A673 (cell line): ENCODE results near the gene FAM131B.

Experiments used
- EZH2 ChIP-seq: fragments of 200-600 bp; sonication (generic); IDR thresholded peaks from 2 replicates; pipeline ENCODE4 v1.6.1; 2017; ENCODE audit warnings: borderline replicate concordance, low read depth, mild to moderate bottlenecking, mixed read lengths, antibody characterized with exemption, low read length; ENCODE audit not compliant: poor library complexity, severe bottlenecking
- TF ChIP-seq, protein P1 (sequence below): fragments of 300-800, 200-600 bp; sonication (generic); conservative IDR thresholded peaks from 2 replicates; pipeline ENCODE4 v1.5.1; 2017; ENCODE audit warnings: low read depth, mild to moderate bottlenecking, antibody characterized with exemption, low read length, moderate library complexity, mixed read lengths

DNA sequence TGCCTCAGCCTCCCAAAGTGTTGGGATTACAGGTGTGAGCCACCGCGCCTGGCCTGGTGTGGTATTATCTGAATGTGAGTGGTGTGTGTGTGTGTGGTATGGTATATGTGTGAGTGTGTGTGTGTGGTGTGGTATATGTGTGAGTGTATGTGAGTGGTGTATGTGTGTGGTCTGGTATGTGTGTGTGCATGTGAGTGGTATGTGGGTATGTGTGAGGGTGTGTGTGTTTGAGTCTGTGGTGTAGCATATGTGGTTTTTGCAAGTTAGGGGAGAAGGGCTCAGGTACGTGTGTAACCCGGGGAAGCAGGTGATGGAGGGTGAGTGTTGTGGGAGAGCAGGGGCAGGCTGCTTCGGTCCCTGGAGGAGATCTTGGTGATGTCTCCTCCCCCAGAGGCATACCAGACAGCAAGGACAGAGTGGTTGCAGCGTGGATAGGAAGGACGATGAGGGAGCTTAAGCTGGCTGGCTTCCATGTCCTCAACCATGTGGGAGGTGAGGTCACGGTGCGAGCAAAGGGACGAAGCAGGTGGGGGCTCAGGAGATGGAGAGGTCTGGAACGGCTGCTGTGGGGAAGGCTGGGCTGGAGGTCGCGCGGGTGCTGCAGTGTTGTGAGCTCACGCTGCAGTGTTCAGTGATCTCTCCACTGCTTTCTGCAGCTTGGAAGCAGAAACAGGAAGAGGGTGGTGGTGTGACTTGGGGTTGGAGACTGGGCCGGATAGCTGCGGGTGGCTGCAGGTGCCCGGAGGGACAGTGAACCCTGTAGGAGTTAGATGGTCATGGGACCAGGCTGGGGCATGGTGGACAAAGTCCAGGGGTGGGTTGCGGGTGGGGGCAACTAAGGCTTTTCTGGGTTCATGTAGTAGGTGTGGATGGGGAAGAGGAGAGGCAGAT is 23.6 kb upstream of the FAM131B start:
- TF ChIP-seq, protein P1, sequence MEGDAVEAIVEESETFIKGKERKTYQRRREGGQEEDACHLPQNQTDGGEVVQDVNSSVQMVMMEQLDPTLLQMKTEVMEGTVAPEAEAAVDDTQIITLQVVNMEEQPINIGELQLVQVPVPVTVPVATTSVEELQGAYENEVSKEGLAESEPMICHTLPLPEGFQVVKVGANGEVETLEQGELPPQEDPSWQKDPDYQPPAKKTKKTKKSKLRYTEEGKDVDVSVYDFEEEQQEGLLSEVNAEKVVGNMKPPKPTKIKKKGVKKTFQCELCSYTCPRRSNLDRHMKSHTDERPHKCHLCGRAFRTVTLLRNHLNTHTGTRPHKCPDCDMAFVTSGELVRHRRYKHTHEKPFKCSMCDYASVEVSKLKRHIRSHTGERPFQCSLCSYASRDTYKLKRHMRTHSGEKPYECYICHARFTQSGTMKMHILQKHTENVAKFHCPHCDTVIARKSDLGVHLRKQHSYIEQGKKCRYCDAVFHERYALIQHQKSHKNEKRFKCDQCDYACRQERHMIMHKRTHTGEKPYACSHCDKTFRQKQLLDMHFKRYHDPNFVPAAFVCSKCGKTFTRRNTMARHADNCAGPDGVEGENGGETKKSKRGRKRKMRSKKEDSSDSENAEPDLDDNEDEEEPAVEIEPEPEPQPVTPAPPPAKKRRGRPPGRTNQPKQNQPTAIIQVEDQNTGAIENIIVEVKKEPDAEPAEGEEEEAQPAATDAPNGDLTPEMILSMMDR: no peak
- no peak for TF ChIP-seq EZH2
